Adipose tissue (tissue), 3 donors: Measurements from ENCODE around the gene LRIG3. TPM values are rescaled to one million over a fixed set of nuclear protein-coding genes. Genes with fewer than 3 reads are reported as not detected.
"Not testable (repeated sequence)": the region's sequence is repeated elsewhere in the genome, so short reads cannot be mapped to it uniquely, and the experiment has no call there.

Source experiments
- H3K27ac ChIP-seq: one replicate; pipeline ENCODE4 v1.5.1; 2013; ENCODE audit warnings: low read depth, low read length
- WGBS, 3 donors: extraction: QIAGEN DNeasy Blood & Tissue Kit; methylation state at CpG; one replicate each; pipeline ENCODE4 v1.1.7; 2013; 5-methylcytosine and 5-hydroxymethylcytosine counted together
- polyA plus RNA-seq, 3 donors: library from polyadenylated mRNA; stranded (reverse); fragments of 200-250 nt; gene quantifications; one replicate each; pipeline ENCODE4 v1.2.3, GENCODE V29; 2013
- donor health status: healthy with polysubstance abuse.
- donor health status: Bipolar disorder and iron deficiency.
- donor health status: healthy.

The LRIG3 gene
- polyA plus RNA-seq, result 10 to 100 TPM in 1 of 3 donors, 1 to 10 TPM in 2; 8.0 to 14.7 (median 8.1) TPM

DNA sequence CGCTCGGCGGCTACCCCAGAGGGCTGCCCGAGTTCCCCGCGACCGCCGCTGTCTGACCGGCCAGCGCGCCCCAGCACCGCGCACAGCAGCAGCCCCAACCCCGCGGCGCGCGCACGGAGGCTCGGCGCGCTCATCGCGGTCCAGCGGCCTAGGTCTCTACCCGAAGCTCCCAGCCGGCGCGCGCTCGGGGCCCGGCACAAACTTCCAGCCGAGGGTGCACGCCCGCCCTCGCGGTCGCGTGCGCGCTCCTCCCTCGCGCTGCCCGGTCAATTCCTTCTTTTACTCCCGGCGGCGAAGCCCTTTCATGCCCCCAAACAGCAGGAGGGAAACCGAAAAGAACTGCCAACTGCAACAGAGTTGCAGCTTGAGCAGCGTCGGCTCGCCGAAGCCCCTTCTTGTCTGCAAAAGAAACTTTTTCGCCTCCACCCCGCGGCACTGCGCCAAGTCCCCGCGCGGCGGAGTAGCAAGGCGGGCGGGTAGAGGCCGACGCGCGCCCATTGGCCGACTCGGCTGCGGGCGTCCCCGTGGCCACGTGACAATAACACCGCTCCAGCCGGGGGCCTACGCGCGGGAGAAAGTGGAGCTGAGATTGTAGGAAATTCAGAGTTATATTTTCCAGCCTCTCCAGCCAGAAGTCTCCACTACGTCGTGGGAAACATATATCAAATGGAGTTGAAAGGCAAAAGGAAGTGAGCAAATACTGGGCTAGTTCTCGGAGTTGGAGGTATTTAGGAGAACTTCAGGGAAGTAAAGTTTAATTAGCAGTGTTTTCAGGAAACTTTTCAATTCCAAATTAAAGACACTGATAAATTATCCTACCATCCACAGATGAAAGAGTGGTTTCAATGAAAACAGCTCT lies at the start of gene LRIG3:
Gene LRIG3, minus strand, starts transcription at position 403 of the 859 bp plus-strand sequence. Its CDS starts 269 bp downstream, at position 134.
- peak within 1 kb of the TSS; percentile 55 for H3K27ac ChIP-seq
- WGBS, 3 donors, result 0 to 1% (median 0%) methylated on average over 65 to 80 of the region's 80 CpGs

- no peak overlapping the region for H3K27ac ChIP-seq
- 78 to 86% (median 78%) methylated on average over 2 of the region's 2 CpGs for WGBS, 3 donors
These were observed 48.9 kb upstream of the LRIG3 start for GRCh38 chr12:58969237-58969636.

DNA sequence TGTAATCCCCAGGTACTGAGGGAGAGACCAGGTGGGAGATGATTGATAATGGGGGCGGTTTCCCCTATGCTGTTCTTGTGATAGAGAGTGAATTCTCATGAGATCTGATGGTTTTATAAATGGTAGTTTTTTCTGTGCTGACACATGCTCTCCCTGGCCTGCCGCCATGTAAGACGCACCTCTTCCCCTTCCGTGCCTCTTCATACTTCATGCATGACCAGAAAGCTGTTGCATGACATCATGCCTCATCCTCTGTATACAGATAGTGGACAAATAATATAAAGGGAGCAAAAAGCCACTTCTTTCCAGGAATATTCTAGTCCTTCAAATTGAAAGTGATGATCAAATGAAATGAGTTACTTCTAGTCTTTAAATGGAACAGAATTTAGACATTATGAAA lies 47.3 kb upstream of the LRIG3 start:
- 73 to 87% (median 79%) methylated on average over 4 of the region's 4 CpGs for WGBS, 3 donors
- no peak overlapping the region for H3K27ac ChIP-seq

- 89 to 100% (median 94%) methylated on average over 2 of the region's 2 CpGs for WGBS, 3 donors
- no peak overlapping the region for H3K27ac ChIP-seq
These were observed 46.6 kb upstream of the LRIG3 start for GRCh38 chr12:58966939-58967338.

- H3K27ac ChIP-seq, result no peak overlapping the region
- 89 to 97% (median 94%) methylated on average over 3 of the region's 3 CpGs for WGBS, 3 donors
These were observed 45.3 kb upstream of the LRIG3 start for GRCh38 chr12:58965568-58965967.

- WGBS, 3 donors, result 77 to 96% (median 84%) methylated on average over 1 of the region's 1 CpG
- no peak overlapping the region for H3K27ac ChIP-seq
These were observed 43.5 kb upstream of the LRIG3 start for GRCh38 chr12:58963844-58964243.

DNA sequence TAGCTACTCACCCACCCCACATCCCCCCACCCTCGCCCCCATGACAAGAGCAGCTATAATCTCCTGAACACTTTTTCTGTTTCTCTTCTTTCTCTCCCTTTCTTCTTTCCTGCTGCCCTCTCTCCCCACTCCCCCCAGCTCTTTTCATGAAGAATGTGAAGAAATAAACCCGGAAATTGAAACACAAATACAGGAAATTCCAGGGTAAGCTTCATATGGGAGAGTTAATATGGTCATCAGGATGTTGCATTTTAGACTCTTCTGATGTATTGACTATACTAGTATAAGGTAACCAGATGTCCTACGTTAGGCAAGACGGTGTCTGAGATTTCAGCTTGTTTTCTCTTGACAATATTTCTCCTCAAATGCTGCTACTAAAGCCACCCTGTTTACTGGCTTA lies 41.6 kb upstream of the LRIG3 start:
- WGBS, 3 donors, result 69 to 74% (median 72%) methylated on average over 4 of the region's 4 CpGs

DNA sequence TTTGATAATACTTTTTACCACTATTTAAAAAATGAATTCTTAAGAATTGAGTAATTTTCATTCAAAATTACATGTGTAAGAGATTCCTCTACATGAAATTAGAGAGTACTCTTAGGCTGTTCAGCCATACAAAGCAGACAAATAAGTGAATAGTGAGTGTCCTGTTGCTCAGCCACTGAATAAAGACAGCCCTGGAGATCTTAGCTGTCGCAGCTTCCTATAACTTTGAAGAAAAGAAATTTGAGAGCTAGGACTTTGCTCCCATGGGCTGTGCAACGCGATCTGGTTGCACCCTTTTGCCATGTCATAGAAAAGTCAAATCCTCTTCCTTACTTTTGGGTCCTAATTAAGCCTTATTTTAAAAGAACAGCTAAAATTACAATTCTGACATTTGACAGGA lies 40.9 kb upstream of the LRIG3 start:
- no peak overlapping the region for H3K27ac ChIP-seq
- 69 to 93% (median 74%) methylated on average over 3 of the region's 3 CpGs for WGBS, 3 donors

More for the DNA sequence above, 41.6 kb upstream of the LRIG3 start:
- H3K27ac ChIP-seq, result no peak overlapping the region

GRCh38 chr12:58959639-58960300 lies 39.5 kb upstream of the LRIG3 start:
- WGBS, 3 donors, result 29 to 85% (median 80%) methylated on average over 1 of the region's 1 CpG
- no peak overlapping the region for H3K27ac ChIP-seq

GRCh38 chr12:58957298-58957697 lies 37.0 kb upstream of the LRIG3 start:
- H3K27ac ChIP-seq, result no peak overlapping the region
- WGBS, 3 donors, result 84 to 86% (median 85%) methylated on average over 4 of the region's 4 CpGs

- WGBS, 3 donors, result 18 to 73% (median 64%) methylated on average over 1 of the region's 1 CpG
- H3K27ac ChIP-seq, result no peak overlapping the region
These were observed 35.5 kb upstream of the LRIG3 start for GRCh38 chr12:58955849-58956248.

DNA sequence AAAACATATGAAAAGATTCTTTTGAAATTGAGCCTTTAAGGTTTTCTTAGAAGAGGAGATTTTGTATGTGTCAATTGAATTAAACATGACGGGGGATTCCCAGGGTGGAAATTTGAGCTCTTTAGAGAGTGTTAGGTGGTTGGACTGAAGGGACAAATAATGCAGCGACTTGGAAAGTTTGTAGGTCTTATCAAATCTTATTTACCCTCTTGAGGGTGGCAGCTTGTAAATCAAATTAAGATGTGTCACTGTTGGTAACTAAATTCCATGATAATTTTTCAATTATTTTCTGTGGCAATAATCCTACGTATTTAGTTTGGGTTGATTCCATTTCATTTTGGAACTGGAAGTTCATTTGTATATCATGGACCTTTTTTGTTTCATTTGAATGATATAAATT lies 33.7 kb upstream of the LRIG3 start:
- 57 to 87% (median 81%) methylated on average over 3 of the region's 3 CpGs for WGBS, 3 donors

DNA sequence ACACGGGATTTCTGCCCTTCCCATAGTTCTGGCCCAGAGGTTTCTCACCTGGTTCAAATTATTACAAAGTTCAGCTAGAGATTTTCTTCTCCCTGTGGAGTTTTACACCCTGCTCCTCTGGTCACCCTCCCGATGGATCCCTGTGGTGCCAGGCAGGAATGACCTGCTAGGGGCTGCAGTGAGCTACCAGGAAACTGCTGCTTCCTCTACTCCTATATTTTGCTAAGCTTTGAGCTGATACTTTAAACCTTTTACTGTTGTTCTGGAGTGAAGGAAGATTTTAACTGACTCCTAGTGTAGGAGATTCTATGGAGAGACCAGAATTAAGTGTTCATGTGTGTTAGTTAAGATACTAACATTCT lies 30.4 kb upstream of the LRIG3 start:
- H3K27ac ChIP-seq, result no peak overlapping the region
- 61 to 74% (median 71%) methylated on average over 2 of the region's 2 CpGs for WGBS, 3 donors

More for the DNA sequence above, 33.7 kb upstream of the LRIG3 start:
- no peak overlapping the region for H3K27ac ChIP-seq

DNA sequence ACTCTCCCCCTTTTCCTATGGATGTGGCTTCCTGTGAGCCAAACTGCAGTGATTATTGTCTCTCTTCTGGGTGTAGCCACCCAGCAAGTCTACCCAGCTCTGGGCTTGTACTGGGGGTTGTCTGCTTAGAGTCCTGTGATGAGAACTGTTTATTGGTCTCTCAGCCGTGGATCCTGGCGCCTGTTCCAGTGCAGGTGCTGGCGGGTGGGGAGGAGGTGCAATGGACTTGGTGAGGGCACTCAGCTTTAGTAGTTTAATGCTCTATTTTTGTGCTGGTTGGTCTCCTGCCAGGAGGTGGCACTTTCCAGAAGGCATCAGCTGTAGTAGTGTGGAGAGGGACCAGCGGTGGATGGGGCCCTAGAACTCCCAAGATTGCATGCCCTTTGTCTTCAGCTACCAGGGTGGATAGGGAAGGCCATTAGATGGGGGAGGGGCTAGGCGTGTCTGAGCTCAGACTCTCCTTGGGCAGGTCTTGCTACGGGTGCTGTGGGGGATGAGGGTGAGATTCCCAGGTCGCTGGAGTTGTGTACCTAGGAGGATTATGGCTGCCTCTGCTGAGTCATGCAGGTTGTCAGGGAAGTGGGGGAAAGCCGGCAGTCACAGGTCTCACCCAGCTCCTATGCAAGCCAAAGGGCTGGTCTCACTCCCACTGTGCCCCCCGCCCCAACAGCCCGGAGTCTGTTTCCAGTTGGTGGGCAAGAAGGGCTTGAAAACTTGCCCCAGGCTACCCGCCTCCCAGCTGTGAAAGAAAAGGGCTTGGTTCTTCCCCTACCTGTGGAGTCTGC lies 29.8 kb upstream of the LRIG3 start:
- H3K27ac ChIP-seq, result not testable (repeated sequence)
- WGBS, 3 donors, result 85 to 88% (median 86%) methylated on average over 11 of the region's 11 CpGs

GRCh38 chr12:58943079-58943478 lies 22.8 kb upstream of the LRIG3 start:
- H3K27ac ChIP-seq, result no peak overlapping the region
- 93 to 96% (median 95%) methylated on average over 3 of the region's 3 CpGs for WGBS, 3 donors

GRCh38 chr12:58942345-58942744 lies 22.0 kb upstream of the LRIG3 start:
- WGBS, 3 donors, result 76 to 95% (median 87%) methylated on average over 2 of the region's 2 CpGs
- H3K27ac ChIP-seq, result no peak overlapping the region

- WGBS, 3 donors, result 88 to 94% (median 90%) methylated on average over 6 of the region's 6 CpGs
- H3K27ac ChIP-seq, result no peak overlapping the region
These were observed 19.2 kb upstream of the LRIG3 start for GRCh38 chr12:58939399-58940100.

- no peak overlapping the region for H3K27ac ChIP-seq
- 68 to 92% (median 91%) methylated on average over 2 of the region's 2 CpGs for WGBS, 3 donors
These were observed 18.1 kb upstream of the LRIG3 start for GRCh38 chr12:58938440-58938839.
